ENCODE measurements around the gene TRA2A. TPM values are rescaled to one million over a fixed set of nuclear protein-coding genes. Genes with fewer than 3 reads are reported as not detected.

TRA2A gene
- total and polyA plus RNA-seq, 10 of the 15 experiments (the other 5 are each of a cell fraction or from before 2014, with no cell fraction given), result 25.0 to 224 (median 91.3) TPM

- WGBS (ENCODE audit: insufficient coverage, insufficient replicate concordance, low lambda C conversion rate, missing lambda C conversion rate), result 98% methylated on average over 4 of the region's 4 CpGs
- TF ChIP-seq ZBTB11 (CRISPR knock-in tag; IDR thresholded peaks at IDR 0.05), result no peak
- no peak for TF ChIP-seq ZNF274 (IDR thresholded peaks at IDR 0.05; ENCODE audit: insufficient read depth, insufficient read length)
- no peak for TF ChIP-seq SMARCA5 (IDR thresholded peaks at IDR 0.05)
- TF ChIP-seq CREB1 (IDR thresholded peaks at IDR 0.05; ENCODE audit: low read depth), result no peak
- TF ChIP-seq FOS (IDR thresholded peaks at IDR 0.05; ENCODE audit: borderline replicate concordance, extremely low read depth, insufficient read length), result no peak
- TF ChIP-seq NR2C1 (IDR thresholded peaks at IDR 0.05), result no peak
- TF ChIP-seq TBL1XR1 (IDR thresholded peaks at IDR 0.05; ENCODE audit: low read depth, low read length), result no peak
- TF ChIP-seq GATAD2B (conservative IDR thresholded peaks at IDR 0.05; ENCODE audit: low read depth), result no peak
- no peak for TF ChIP-seq KAT2A (conservative IDR thresholded peaks at IDR 0.05; ENCODE audit: control insufficient read depth, low read depth, low read length)
- no peak for TF ChIP-seq RB1 (IDR thresholded peaks at IDR 0.05; ENCODE audit: borderline replicate concordance)
Observed at GRCh38 chr7:23547662-23548061, 15.9 kb upstream of the TRA2A start.

More at GRCh38 chr7:23547662-23548061, 15.9 kb upstream of the TRA2A start:
- no peak overlapping the region for H3K27ac ChIP-seq (ENCODE audit: control insufficient read depth, insufficient read depth)
- no peaks in the 10 kb centered on the region for H3K27me3 ChIP-seq (replicated peaks in 1 of 2; ENCODE audit: control insufficient read depth in 2 of 2, insufficient read depth in 2 of 2, low read length in 1 of 2)
- no peak overlapping the region for H3K4me3 ChIP-seq
- no peaks in the 10 kb centered on the region for H3K36me3 ChIP-seq (ENCODE audit: control insufficient read depth in 2 of 2, insufficient read depth in 2 of 2, low read length in 1 of 2)
- ATAC-seq (no peak), FAIRE-seq (no peak), DNase-seq (ENCODE audit: low read depth, low spot score) (no peak)
- CTCF ChIA-PET, result interaction anchor here (0.6 to 9.7 kb wide), 16 partner anchors 9 to 1039 kb away, joined by 3 to 71 read pairs (median 12); partner anchors contain the start of genes FAM221A and STK31
- H2AFZ ChIP-seq (ENCODE audit: control insufficient read depth, low read depth, low read length), result no peak overlapping the region
- SMC1A ChIA-PET (ENCODE audit: uncharacterized antibody, unreplicated experiment), result interaction anchor here (0.6 to 6.4 kb wide), 8 partner anchors 118 to 288 kb away, joined by 3 to 50 read pairs (median 10); partner anchors contain the start of gene STK31
- BruUV-seq (replicated peaks), result no TSS peak
- H3K79me2 ChIP-seq (ENCODE audit: control insufficient read depth, insufficient read depth, low read length), result no peaks in the 10 kb centered on the region
- RAD21 ChIA-PET (ENCODE audit: unreplicated experiment), result interaction anchor here (0.6 to 4.7 kb wide), 6 partner anchors 24 to 773 kb away, joined by 3 to 46 read pairs (median 8); no protein-coding TSS in a partner anchor
- H3K9me3 ChIP-seq (replicated peaks; ENCODE audit: control insufficient read depth, insufficient read depth, low read length), result no peaks in the 10 kb centered on the region; the same call in 1 of the 3 replicates
- POLR2A ChIA-PET, result interaction anchor here (0.7 kb wide), 1 partner anchor 201 kb away, joined by 5 read pairs; no protein-coding TSS in a partner anchor
- H3K4me2 ChIP-seq (ENCODE audit: control insufficient read depth, insufficient read depth), result no peak overlapping the region
- no peaks in the 10 kb centered on the region for H4K20me1 ChIP-seq (ENCODE audit: control insufficient read depth, insufficient read depth)
- intact Hi-C loops (cut with micrococcal nuclease; ENCODE audit: unreplicated experiment), result loop anchor here (1.0 to 10.0 kb wide), 3 partner anchors 23 to 1027 kb away; partner anchors contain the start of gene PALS2
- no peak overlapping the region for H3K9ac ChIP-seq (ENCODE audit: control insufficient read depth, insufficient read depth, low read length)
- H3K4me1 ChIP-seq (ENCODE audit: control insufficient read depth, insufficient read depth, low read length), result peaks cover 13% of the 10 kb centered on the region
- in situ Hi-C loops (cut with MboI), result no loop called here

Data from GM12878 (cell line).